Cardiac muscle cell (in vitro differentiated cells and primary cell): Measurements from ENCODE around the gene ME2. TPM values are rescaled to one million over a fixed set of nuclear protein-coding genes. Genes with fewer than 3 reads are reported as not detected.

Source experiments
- DNase-seq, 2 donors: peaks; one replicate each; pipeline versions ENCODE4 v3.0.0 to v3.0.0-alpha.2; 2010 to 2017; ENCODE audit warnings: low read depth in 1 of 2, low spot score in 1 of 2
- H3K27ac ChIP-seq: fragments of 200-600 bp; sonication (generic); 2 replicates; pipeline ENCODE4 v1.5.1; 2016
- H3K27me3 ChIP-seq: fragments of 200-600 bp; sonication (generic); 2 replicates; pipeline ENCODE4 v1.6.0; 2016; ENCODE audit warnings: control low read depth
- H3K36me3 ChIP-seq: fragments of 200-600 bp; sonication (generic); 2 replicates; pipeline ENCODE4 v1.5.1; 2016; ENCODE audit warnings: control low read depth
- H3K4me1 ChIP-seq: fragments of 200-600 bp; sonication (generic); 2 replicates; pipeline ENCODE4 v1.8.1; 2017; ENCODE audit warnings: low read depth, mild to moderate bottlenecking, mixed run types
- H3K4me3 ChIP-seq: fragments of 200-600 bp; sonication (generic); 2 replicates; pipeline ENCODE4 v1.5.1; 2016; ENCODE audit warnings: mild to moderate bottlenecking
- H3K9me3 ChIP-seq: fragments of 200-600 bp; sonication (generic); 2 replicates; pipeline ENCODE4 v1.5.1; 2017; ENCODE audit warnings: low read depth, mild to moderate bottlenecking, control low read depth
- polyA plus RNA-seq: library from polyadenylated mRNA; unstranded; fragments of >200 nt; fragmentation: Nextera tagmentation; extraction: Ambion mirVana; gene quantifications from 2 replicates; pipeline ENCODE4 v1.2.1, GENCODE V29; 2016
- total RNA-seq: library from RNA; depleted of rRNA; stranded (reverse); fragments of >200 nt; gene quantifications from 2 replicates; pipeline ENCODE4 v1.2.3, GENCODE V29; 2016
- TF ChIP-seq, protein P1 (sequence below): IDR thresholded peaks from 2 replicates; pipeline ENCODE4 v1.5.1; 2012; ENCODE audit warnings: low read depth, mild to moderate bottlenecking, low read length

ME2 gene
- total and polyA plus RNA-seq, 2 experiments from 2014 or later: 33.9 to 47.3 TPM

DNA sequence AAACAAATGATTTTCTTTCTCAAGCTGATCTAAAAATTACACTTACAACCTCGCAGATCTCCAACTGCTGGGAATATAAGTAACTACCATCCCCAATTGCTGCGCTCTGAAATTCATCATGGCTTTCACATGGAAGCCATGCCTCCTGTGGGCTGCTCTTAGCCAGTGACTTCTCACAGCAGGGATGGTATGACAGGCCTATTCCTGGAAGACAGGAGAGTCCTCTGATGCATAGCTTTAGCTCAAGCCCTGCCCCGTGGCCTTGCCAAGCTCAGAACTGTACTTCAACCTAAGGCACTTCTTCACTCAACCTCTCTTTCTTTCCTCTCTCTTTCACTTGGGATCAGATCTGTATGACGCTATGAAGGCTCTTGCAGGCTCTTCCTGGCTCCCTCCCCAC is 76.3 kb downstream of the ME2 start:
- no peaks in the 10 kb centered on the region for H3K36me3 ChIP-seq
- no peak overlapping the region for H3K4me3 ChIP-seq
- H3K4me1 ChIP-seq: no peaks in the 10 kb centered on the region
- H3K27ac ChIP-seq: no peak overlapping the region
- DNase-seq: no peak
- no peaks in the 10 kb centered on the region for H3K27me3 ChIP-seq
- TF ChIP-seq, protein P1, sequence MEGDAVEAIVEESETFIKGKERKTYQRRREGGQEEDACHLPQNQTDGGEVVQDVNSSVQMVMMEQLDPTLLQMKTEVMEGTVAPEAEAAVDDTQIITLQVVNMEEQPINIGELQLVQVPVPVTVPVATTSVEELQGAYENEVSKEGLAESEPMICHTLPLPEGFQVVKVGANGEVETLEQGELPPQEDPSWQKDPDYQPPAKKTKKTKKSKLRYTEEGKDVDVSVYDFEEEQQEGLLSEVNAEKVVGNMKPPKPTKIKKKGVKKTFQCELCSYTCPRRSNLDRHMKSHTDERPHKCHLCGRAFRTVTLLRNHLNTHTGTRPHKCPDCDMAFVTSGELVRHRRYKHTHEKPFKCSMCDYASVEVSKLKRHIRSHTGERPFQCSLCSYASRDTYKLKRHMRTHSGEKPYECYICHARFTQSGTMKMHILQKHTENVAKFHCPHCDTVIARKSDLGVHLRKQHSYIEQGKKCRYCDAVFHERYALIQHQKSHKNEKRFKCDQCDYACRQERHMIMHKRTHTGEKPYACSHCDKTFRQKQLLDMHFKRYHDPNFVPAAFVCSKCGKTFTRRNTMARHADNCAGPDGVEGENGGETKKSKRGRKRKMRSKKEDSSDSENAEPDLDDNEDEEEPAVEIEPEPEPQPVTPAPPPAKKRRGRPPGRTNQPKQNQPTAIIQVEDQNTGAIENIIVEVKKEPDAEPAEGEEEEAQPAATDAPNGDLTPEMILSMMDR: no peak
- no peaks in the 10 kb centered on the region for H3K9me3 ChIP-seq

- no peaks in the 10 kb centered on the region for H3K36me3 ChIP-seq
- TF ChIP-seq, protein P1: no peak
- no peak for DNase-seq
- no peaks in the 10 kb centered on the region for H3K4me1 ChIP-seq
- no peak overlapping the region for H3K27ac ChIP-seq
- no peaks in the 10 kb centered on the region for H3K9me3 ChIP-seq
- H3K27me3 ChIP-seq: no peaks in the 10 kb centered on the region
- no peak overlapping the region for H3K4me3 ChIP-seq
Measured at GRCh38 chr18:50956116-50956515, 77.2 kb downstream of the ME2 start.

- Histone ChIP-seq H3K9me3 (no peaks in the 10 kb centered on the region), H3K36me3 (no peaks in the 10 kb centered on the region), H3K27me3 (no peaks in the 10 kb centered on the region), H3K4me3 (no peak overlapping the region), H3K27ac (no peak overlapping the region), H3K4me1 (no peaks in the 10 kb centered on the region)
- TF ChIP-seq, protein P1: no peak
- no peak for DNase-seq
Measured at GRCh38 chr18:50961974-50962373, 83.1 kb downstream of the ME2 start.

- H3K4me3 ChIP-seq: peak within 1 kb of the TSS; percentile 89
- DNase-seq: peak; percentile 81 to 88
- no peaks in the 10 kb centered on the region for H3K27me3 ChIP-seq
- peak within 1 kb of the TSS; percentile 98 for H3K27ac ChIP-seq
- no peaks in the 10 kb centered on the region for H3K36me3 ChIP-seq
- TF ChIP-seq, protein P1: no peak
- H3K4me1 ChIP-seq: peaks cover 12% of the 10 kb centered on the region
- H3K9me3 ChIP-seq: no peaks in the 10 kb centered on the region
Measured at GRCh38 chr18:50967714-50968661, 89.1 kb downstream of the ME2 start, which contains the start of gene ELAC1. TSS of gene ELAC1 (plus strand) at chr18:50968040. CDS start at chr18:50974405, 6,365 bp downstream.

GRCh38 chr18:50969448-50969847 is 90.5 kb downstream of the ME2 start:
- Histone ChIP-seq H3K27ac (peak overlapping the region; percentile 98), H3K9me3 (no peaks in the 10 kb centered on the region), H3K27me3 (no peaks in the 10 kb centered on the region), H3K4me3 (no peak overlapping the region), H3K4me1 (peaks cover 12% of the 10 kb centered on the region), H3K36me3 (peaks cover under 1% of the 10 kb centered on the region)
- TF ChIP-seq, protein P1: no peak
- no peak for DNase-seq
